Upper lobe of left lung (tissue), 6 donors: ENCODE data around the gene HS3ST3B1. TPM values are rescaled to one million over a fixed set of nuclear protein-coding genes. Genes with fewer than 3 reads are reported as not detected.

Source experiments
- ATAC-seq, 2 donors: fragments of 200-7000 bp; cut with Tn5 transposase; one replicate each; pipeline ENCODE4 v1.9.1; 2022; ENCODE audit warnings: mild to moderate bottlenecking in 2 of 2, moderate library complexity in 2 of 2; ENCODE audit not compliant: low FRiP score in 2 of 2
- DNase-seq, 2 donors: peaks; one replicate each; pipeline ENCODE4 v3.0.0-alpha.2; 2019 to 2020
- H3K27ac ChIP-seq, 4 donors: fragments of 200-600 bp; sonication (generic); one replicate each; pipeline ENCODE4 v1.5.1; 2016 to 2019
- H3K27me3 ChIP-seq, 4 donors: fragments of 200-600 bp; sonication (generic); one replicate each; pipeline ENCODE4 v1.5.1; 2017 to 2019
- H3K36me3 ChIP-seq, 4 donors: fragments of 200-600 bp; sonication (generic); one replicate each; pipeline ENCODE4 v1.5.1; 2016 to 2019
- H3K4me1 ChIP-seq, 4 donors: fragments of 200-600 bp; sonication (generic); one replicate each; pipeline ENCODE4 v1.5.1; 2018 to 2019
- H3K4me3 ChIP-seq, 4 donors: fragments of 200-600 bp; sonication (generic); one replicate each; pipeline ENCODE4 v1.5.1; 2017 to 2019; ENCODE audit warnings: mild to moderate bottlenecking in 2 of 4, moderate library complexity in 1 of 4
- H3K9me3 ChIP-seq, 4 donors: fragments of 200-600 bp; sonication (generic); one replicate each; pipeline ENCODE4 v1.5.1; 2018 to 2019
- EP300 ChIP-seq, 4 donors: sonication (generic); formaldehyde crosslinking; IDR thresholded peaks; one replicate each; pipeline ENCODE4 v1.5.1; 2017; ENCODE audit warnings: antibody characterized with exemption in 4 of 4, control low read depth in 2 of 4
- POLR2A ChIP-seq, 4 donors: fragments of 450-650 bp; IDR thresholded peaks; one replicate each; pipeline ENCODE4 v1.5.1; 2016 to 2017; ENCODE audit warnings: antibody characterized with exemption in 4 of 4, mild to moderate bottlenecking in 2 of 4
- POLR2AphosphoS5 ChIP-seq, 2 donors: sonication (generic); formaldehyde crosslinking; IDR thresholded peaks; one replicate each; pipeline ENCODE4 v1.5.1; 2017; ENCODE audit warnings: antibody characterized with exemption in 2 of 2
- WGBS, 2 donors: methylation state at CpG; one replicate each; pipeline ENCODE4 v1.1.5; 2017 to 2018; 5-methylcytosine and 5-hydroxymethylcytosine counted together
- total RNA-seq, 6 donors: library from RNA; depleted of rRNA in 4 of 6; stranded (reverse); fragments of >200 nt in 4 of 6; gene quantifications; one replicate each; pipeline versions ENCODE4 v1.1.0 to v1.2.1, GENCODE V29; 2016 to 2021
- TF ChIP-seq, protein P1 (sequence below), 6 experiments: fragments of 450-650 bp in 4 of 6; fragments of 200-600 bp in 2 of 6; sonication (generic) in 2 of 6; IDR thresholded peaks; one replicate each; pipeline ENCODE4 v1.5.1; 2016 to 2019; ENCODE audit warnings: antibody characterized with exemption in 6 of 6
- donor health status: DM: no; HTN: no; CAD: no; lungs with moderate emphysema.
- donor health status: DM: no; HTN: yes; CAD: no; lungs with severe emphysema.

Gene HS3ST3B1
- total RNA-seq, 6 donors from 2014 or later: 2.7 to 7.2 (median 4.3) TPM

DNA sequence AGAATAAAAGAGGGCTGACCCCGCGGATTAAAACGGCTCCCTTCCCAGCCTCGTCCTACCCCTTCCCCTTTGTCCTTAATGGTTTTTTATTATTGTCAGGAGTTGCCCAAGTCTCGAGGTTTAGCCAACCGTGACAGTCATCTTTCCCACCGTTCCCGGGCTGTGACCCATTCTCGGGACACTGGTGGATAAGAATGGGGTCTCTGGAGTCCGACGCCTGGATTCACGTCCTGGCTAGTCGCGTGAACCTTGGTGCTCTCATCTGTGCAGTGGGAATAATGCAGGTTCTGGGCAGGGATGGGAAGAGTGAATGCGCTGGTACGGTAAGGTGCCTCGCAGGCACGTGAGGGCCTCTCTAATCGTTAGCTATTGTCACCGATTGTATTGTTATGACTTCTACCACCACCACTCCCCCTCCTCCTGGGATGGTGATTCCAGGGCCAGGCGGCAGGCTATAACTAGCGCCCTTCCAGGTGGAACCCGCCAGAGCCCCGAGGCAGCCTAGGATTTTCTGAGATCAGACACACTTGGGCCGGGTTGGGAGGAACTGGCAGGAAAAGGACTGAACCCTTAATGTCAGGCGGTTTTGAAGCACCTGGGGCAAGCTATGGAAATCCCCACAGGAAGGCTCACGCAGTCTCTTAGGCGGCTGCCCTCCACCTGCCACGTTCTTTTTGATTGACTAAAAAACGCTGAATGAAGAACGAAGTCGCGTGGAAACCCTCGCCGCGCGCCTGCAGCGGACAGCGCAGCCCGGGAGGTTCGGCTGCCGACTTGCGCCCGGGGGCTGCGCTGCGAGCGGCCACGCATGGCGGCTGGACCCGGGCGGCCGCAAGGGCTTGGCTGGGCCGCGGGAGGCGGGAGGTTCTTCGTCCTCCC is 2.7 kb downstream of the HS3ST3B1 start:
- Histone ChIP-seq H3K4me3 (peak overlapping the region in 3 of 4 donors; percentile 63 to 75 (median 70)), H3K4me1 (peaks cover 29 to 60% (median 53%) of the 10 kb centered on the region in 4 donors), H3K36me3 (no peaks in the 10 kb centered on the region), H3K9me3 (no peaks in the 10 kb centered on the region), H3K27ac (peak overlapping the region in 2 of 4 donors; percentile 78 to 87), H3K27me3 (peaks cover 0 to 26% (median 9%) of the 10 kb centered on the region in 4 donors)
- no peak for ATAC-seq
- TF ChIP-seq POLR2A (IDR thresholded peaks at IDR 0.05): no peak
- TF ChIP-seq POLR2AphosphoS5 (IDR thresholded peaks at IDR 0.05): no peak
- TF ChIP-seq, protein P1, sequence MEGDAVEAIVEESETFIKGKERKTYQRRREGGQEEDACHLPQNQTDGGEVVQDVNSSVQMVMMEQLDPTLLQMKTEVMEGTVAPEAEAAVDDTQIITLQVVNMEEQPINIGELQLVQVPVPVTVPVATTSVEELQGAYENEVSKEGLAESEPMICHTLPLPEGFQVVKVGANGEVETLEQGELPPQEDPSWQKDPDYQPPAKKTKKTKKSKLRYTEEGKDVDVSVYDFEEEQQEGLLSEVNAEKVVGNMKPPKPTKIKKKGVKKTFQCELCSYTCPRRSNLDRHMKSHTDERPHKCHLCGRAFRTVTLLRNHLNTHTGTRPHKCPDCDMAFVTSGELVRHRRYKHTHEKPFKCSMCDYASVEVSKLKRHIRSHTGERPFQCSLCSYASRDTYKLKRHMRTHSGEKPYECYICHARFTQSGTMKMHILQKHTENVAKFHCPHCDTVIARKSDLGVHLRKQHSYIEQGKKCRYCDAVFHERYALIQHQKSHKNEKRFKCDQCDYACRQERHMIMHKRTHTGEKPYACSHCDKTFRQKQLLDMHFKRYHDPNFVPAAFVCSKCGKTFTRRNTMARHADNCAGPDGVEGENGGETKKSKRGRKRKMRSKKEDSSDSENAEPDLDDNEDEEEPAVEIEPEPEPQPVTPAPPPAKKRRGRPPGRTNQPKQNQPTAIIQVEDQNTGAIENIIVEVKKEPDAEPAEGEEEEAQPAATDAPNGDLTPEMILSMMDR (IDR thresholded peaks at IDR 0.05): no peak
- no peak for TF ChIP-seq EP300 (IDR thresholded peaks at IDR 0.05)
- WGBS, 2 donors: 19 to 28% methylated on average over 23 to 52 of the region's 56 CpGs
- peak in 1 of 2 donors; percentile 84 for DNase-seq

DNA sequence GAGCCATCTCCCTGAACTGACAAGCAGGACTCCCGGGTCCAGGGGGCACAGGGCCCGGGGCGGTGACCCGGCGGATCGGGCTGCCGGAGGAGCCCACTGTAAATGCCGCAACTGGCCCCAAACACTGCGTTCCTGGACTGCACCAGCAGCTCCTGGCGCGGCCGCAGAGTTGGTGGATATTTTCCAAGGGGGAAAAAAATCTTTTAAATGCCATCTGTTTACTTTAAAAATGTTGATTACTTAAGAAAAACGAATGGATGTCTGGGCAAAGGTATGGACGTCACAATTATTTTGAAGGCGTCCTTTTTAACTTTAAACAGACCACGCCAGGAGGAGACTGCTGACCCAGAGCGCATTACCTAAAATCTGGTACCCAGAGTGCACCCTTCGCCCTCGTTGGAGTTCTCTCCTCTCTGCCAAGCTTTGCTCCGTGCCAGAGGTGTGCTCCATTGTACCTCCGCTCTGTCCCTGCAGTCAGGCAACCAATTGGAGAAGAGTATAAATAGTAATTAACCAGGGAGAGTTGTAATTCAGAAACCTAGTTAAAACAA is 3.4 kb downstream of the HS3ST3B1 start:
- H3K4me3 ChIP-seq: peak overlapping the region in 3 of 4 donors; percentile 63 to 75 (median 70)

DNA sequence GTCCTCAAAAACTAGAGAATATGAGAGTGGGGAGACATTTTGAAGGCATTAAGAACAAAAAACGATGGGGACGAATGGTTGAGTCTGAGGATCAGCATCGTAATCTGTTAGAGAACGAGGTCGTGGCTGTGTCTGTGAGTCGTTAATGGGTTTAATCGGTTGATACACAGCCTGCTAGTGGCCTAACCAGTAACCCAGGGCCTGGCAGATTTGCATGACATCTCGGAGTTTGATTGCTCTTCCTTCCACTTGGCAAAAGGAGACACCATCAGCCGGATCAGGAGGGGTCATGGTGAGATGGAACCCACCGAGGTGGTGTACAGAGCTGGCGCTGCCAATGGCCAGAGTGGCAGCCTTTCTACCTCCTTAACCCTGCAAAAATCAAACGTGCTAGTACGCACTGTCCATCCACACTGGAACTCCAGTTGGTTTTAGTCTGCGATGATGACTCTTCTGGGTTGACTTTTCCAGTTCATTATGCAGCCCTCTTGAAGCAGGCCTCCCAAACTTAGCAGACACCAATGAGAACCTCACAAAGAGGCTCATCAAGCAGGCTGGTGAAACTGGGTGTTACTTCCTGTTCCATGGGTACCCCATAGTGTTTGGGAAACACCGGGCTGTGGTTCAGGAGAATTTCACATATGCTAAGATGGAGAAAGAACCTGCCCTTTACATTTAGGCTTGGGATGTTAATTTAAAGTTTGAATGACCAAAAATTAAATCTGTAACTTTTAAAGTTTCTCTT is 4.1 kb downstream of the HS3ST3B1 start:
- H3K27me3 ChIP-seq: peaks cover 0 to 13% (median 7%) of the 10 kb centered on the region in 4 donors
- H3K4me1 ChIP-seq: peaks cover 31 to 62% (median 51%) of the 10 kb centered on the region in 4 donors
- DNase-seq (no peak), ATAC-seq (no peak)
- no peaks in the 10 kb centered on the region for H3K36me3 ChIP-seq
- H3K4me3 ChIP-seq: no peak overlapping the region
- no peak overlapping the region for H3K27ac ChIP-seq
- no peaks in the 10 kb centered on the region for H3K9me3 ChIP-seq
- WGBS, 2 donors: 65 to 67% methylated on average over 12 to 15 of the region's 15 CpGs
- TF ChIP-seq EP300 (IDR thresholded peaks at IDR 0.05) (no peak), POLR2A (IDR thresholded peaks at IDR 0.05) (no peak), POLR2AphosphoS5 (IDR thresholded peaks at IDR 0.05) (no peak)
- TF ChIP-seq, protein P1 (IDR thresholded peaks at IDR 0.05): no peak

More for the DNA sequence above, 3.4 kb downstream of the HS3ST3B1 start:
- WGBS, 2 donors: 50 to 53% methylated on average over 14 to 21 of the region's 21 CpGs
- no peak for DNase-seq
- TF ChIP-seq POLR2AphosphoS5 (IDR thresholded peaks at IDR 0.05) (no peak), EP300 (IDR thresholded peaks at IDR 0.05) (no peak), POLR2A (IDR thresholded peaks at IDR 0.05) (no peak)
- TF ChIP-seq, protein P1 (IDR thresholded peaks at IDR 0.05): no peak
- no peak for ATAC-seq
- no peaks in the 10 kb centered on the region for H3K9me3 ChIP-seq
- H3K27me3 ChIP-seq: peaks cover 0 to 18% (median 8%) of the 10 kb centered on the region in 4 donors
- no peaks in the 10 kb centered on the region for H3K36me3 ChIP-seq
- peaks cover 32 to 62% (median 55%) of the 10 kb centered on the region in 4 donors for H3K4me1 ChIP-seq
- no peak overlapping the region for H3K27ac ChIP-seq

DNA sequence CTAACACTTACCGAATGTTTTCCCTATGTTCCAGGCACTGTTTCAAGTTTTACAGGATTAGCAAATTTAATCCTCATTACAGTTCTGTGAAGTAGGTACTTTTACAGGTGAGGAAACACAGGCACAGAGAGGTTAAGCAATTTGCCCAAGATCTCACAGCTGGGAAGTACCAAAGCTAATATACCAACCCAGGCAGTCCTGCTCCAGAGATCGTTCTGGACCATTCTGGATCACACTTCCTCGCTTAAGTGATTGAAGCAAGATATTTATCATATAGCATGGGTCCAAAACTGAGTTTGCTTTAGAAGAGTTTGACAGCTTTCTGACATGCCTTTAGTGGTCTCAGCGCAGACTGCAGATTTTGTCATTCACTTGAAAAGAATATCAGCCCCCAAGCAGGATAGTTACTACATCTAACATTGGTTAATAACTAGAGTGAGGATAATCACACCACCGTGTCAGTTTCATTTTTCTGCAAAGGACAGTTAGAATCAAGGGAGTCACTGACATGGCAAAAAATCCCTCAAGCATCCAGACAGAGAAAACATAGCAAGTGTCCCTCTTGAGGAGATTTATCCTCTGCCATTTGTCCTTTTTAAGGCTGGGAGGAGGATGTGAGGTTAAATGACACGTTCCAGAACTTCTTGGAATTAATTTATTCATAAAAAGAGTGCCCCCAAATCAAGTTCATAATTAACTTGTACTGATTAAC is 5.1 kb downstream of the HS3ST3B1 start:
- no peak for TF ChIP-seq POLR2A (IDR thresholded peaks at IDR 0.05)
- TF ChIP-seq EP300 (IDR thresholded peaks at IDR 0.05): no peak
- TF ChIP-seq POLR2AphosphoS5 (IDR thresholded peaks at IDR 0.05): no peak
- TF ChIP-seq, protein P1 (IDR thresholded peaks at IDR 0.05): no peak
- Histone ChIP-seq H3K27me3 (peaks cover 0 to 13% (median 7%) of the 10 kb centered on the region in 4 donors), H3K4me3 (no peak overlapping the region), H3K36me3 (no peaks in the 10 kb centered on the region), H3K4me1 (peaks cover 24 to 55% (median 43%) of the 10 kb centered on the region in 4 donors), H3K27ac (no peak overlapping the region), H3K9me3 (no peaks in the 10 kb centered on the region)
- WGBS, 2 donors: 62 to 64% methylated on average over 6 of the region's 6 CpGs
- no peak for DNase-seq
- ATAC-seq: no peak
